A549 (cell line): Measurements from ENCODE around the gene MAPK4. TPM values are rescaled to one million over a fixed set of nuclear protein-coding genes. Genes with fewer than 3 reads are reported as not detected.

ENCODE experiments used
- ATAC-seq, 2 experiments: fragments of 200-7000 bp in 1 of 2; fragments of >200 bp in 1 of 2; cut with Nextera tagmentation in 1 of 2; cut with Tn5 transposase in 1 of 2; 3 replicates each; pipeline versions ENCODE4 v1.8.0 to v1.9.1; 2018 to 2020; ENCODE audit warnings: mild to moderate bottlenecking in 1 of 2, moderate library complexity in 1 of 2
- CTCF ChIA-PET: fragments of 300-600 bp; sonication (Branson Sonifier 250); formaldehyde crosslinking; extraction: SDS; loops from one replicate; lab custom pipeline; 2021; ENCODE audit warnings: antibody characterized with exemption, inconsistent platforms; lab: Yijun Ruan, JAX
- POLR2A ChIA-PET: fragments of 350-600 bp; formaldehyde crosslinking; extraction: SDS; loops from one replicate; lab custom pipeline; 2021; ENCODE audit warnings: antibody characterized with exemption, inconsistent platforms; lab: Yijun Ruan, JAX
- DNase-seq, 2 experiments: peaks; one replicate each; pipeline versions ENCODE4 v3.0.0 to v3.0.0-alpha.2; 2011 to 2016; ENCODE audit warnings: low read depth in 1 of 2, low spot score in 1 of 2
- FAIRE-seq: peaks from 2 replicates; lab custom pipeline; 2011; peaks lifted over from hg19 to GRCh38; lab: Jason Lieb, UNC
- H3K27ac ChIP-seq, 2 experiments: fragments of >200 bp; sonication (Bioruptor Twin); formaldehyde crosslinking; 3 replicates each; pipeline ENCODE4 v1.5.1; 2016 to 2017
- H3K4me1 ChIP-seq: fragments of >200 bp; sonication (Bioruptor Twin); formaldehyde crosslinking; 3 replicates; pipeline ENCODE4 v1.6.1; 2016
- H3K4me2 ChIP-seq: fragments of >200 bp; sonication (Bioruptor Twin); formaldehyde crosslinking; 3 replicates; pipeline ENCODE4 v1.6.1; 2016
- H3K4me3 ChIP-seq: fragments of >200 bp; sonication (Bioruptor Twin); formaldehyde crosslinking; 3 replicates; pipeline ENCODE4 v1.5.1; 2016
- H3K9me3 ChIP-seq: fragments of >200 bp; sonication (Bioruptor Twin); formaldehyde crosslinking; 3 replicates; pipeline ENCODE4 v1.6.1; 2016
- CHD2 ChIP-seq: fragments of 150-350 bp; IDR thresholded peaks from 2 replicates; pipeline ENCODE4 v1.6.1; 2014; ENCODE audit warnings: low read length; ENCODE audit not compliant: partially characterized antibody
- EHF ChIP-seq: fragments of 250-450 bp; sonication (Bioruptor Pico); IDR thresholded peaks from 2 replicates; pipeline ENCODE4 v1.5.0; 2020; ENCODE audit warnings: mild to moderate bottlenecking
- EP300 ChIP-seq, 2 experiments: fragments of >200 bp; sonication (Bioruptor Twin); formaldehyde crosslinking; IDR thresholded peaks; 2 replicates in 1 of 2; 3 replicates in 1 of 2; pipeline ENCODE4 v1.6.1; 2016 to 2017
- ESRRA ChIP-seq: fragments of 150-350 bp; IDR thresholded peaks from 2 replicates; pipeline ENCODE4 v1.6.1; 2014; ENCODE audit warnings: mild to moderate bottlenecking, low read length, borderline replicate concordance
- FOSB ChIP-seq: fragments of 250-450 bp; sonication (Bioruptor Pico); IDR thresholded peaks from 2 replicates; pipeline ENCODE4 v1.5.0; 2020; ENCODE audit warnings: mild to moderate bottlenecking, moderate library complexity
- FOSL2 ChIP-seq, 2 experiments: fragments of 450-650 bp in 1 of 2; fragments of >200 bp in 1 of 2; sonication (Bioruptor Twin) in 1 of 2; formaldehyde crosslinking; IDR thresholded peaks; 2 replicates each; pipeline versions ENCODE4 v1.5.0 to v1.6.1; 2016 to 2020; ENCODE audit warnings: mild to moderate bottlenecking in 1 of 2, moderate library complexity in 1 of 2
- FOXS1 ChIP-seq: fragments of 250-450 bp; sonication (Bioruptor Pico); IDR thresholded peaks from 2 replicates; pipeline ENCODE4 v1.5.0; 2020; ENCODE audit warnings: mild to moderate bottlenecking, moderate library complexity
- GATA3 ChIP-seq: IDR thresholded peaks from 2 replicates; pipeline ENCODE4 v1.6.1; 2012; ENCODE audit warnings: borderline replicate concordance
- HEYL ChIP-seq: fragments of 250-450 bp; sonication (Bioruptor Pico); IDR thresholded peaks from 2 replicates; pipeline ENCODE4 v1.8.0; 2021; ENCODE audit warnings: mild to moderate bottlenecking, moderate library complexity
- HOXB13 ChIP-seq: fragments of 250-450 bp; sonication (Bioruptor Pico); IDR thresholded peaks from 2 replicates; pipeline ENCODE4 v1.5.0; 2020; ENCODE audit warnings: low read depth, mild to moderate bottlenecking, moderate library complexity
- HOXB5 ChIP-seq: fragments of 250-450 bp; sonication (Bioruptor Pico); IDR thresholded peaks from 2 replicates; pipeline ENCODE4 v1.5.0; 2020; ENCODE audit warnings: mild to moderate bottlenecking, moderate library complexity
- JUNB ChIP-seq: fragments of >200 bp; sonication (Bioruptor Twin); formaldehyde crosslinking; IDR thresholded peaks from 2 replicates; pipeline ENCODE4 v1.6.1; 2016
- MAX ChIP-seq: IDR thresholded peaks from 2 replicates; pipeline ENCODE4 v1.6.1; 2012
- MAZ ChIP-seq: fragments of 150-350 bp; IDR thresholded peaks from 2 replicates; pipeline ENCODE4 v1.6.1; 2014; ENCODE audit warnings: antibody characterized with exemption, low read depth, low read length, borderline replicate concordance
- NFE2L2 ChIP-seq: fragments of 150-350 bp; conservative IDR thresholded peaks from 2 replicates; pipeline ENCODE4 v1.6.1; 2014; ENCODE audit warnings: low read length
- NR3C1 ChIP-seq: fragments of >200 bp; sonication (Bioruptor Twin); formaldehyde crosslinking; IDR thresholded peaks from 3 replicates; pipeline ENCODE4 v1.6.1; 2017
- PHF8 ChIP-seq: fragments of 200-600 bp; sonication (generic); IDR thresholded peaks from 2 replicates; pipeline ENCODE4 v1.6.1; 2016; ENCODE audit warnings: low read depth, mild to moderate bottlenecking, antibody characterized with exemption, moderate library complexity, borderline replicate concordance
- POLR2AphosphoS2 ChIP-seq: conservative IDR thresholded peaks from 2 replicates; pipeline ENCODE4 v1.6.1; 2012; ENCODE audit warnings: low read length, improper control_type of control experiment, inconsistent platforms
- RARB ChIP-seq: fragments of 250-450 bp; sonication (Bioruptor Pico); IDR thresholded peaks from 2 replicates; pipeline ENCODE4 v1.8.0; 2021; ENCODE audit warnings: mild to moderate bottlenecking, moderate library complexity
- RCOR1 ChIP-seq: fragments of 150-350 bp; IDR thresholded peaks from 2 replicates; pipeline ENCODE4 v1.6.1; 2014; ENCODE audit warnings: antibody characterized with exemption, low read length, low read depth
- RFX5 ChIP-seq: fragments of 450-650 bp; IDR thresholded peaks from 2 replicates; pipeline ENCODE4 v1.7.1; 2014; ENCODE audit warnings: antibody characterized with exemption, mild to moderate bottlenecking, moderate library complexity
- RNF2 ChIP-seq: fragments of 200-600 bp; sonication (generic); IDR thresholded peaks from 2 replicates; pipeline ENCODE4 v1.6.1; 2016; ENCODE audit warnings: low read depth, mild to moderate bottlenecking, antibody characterized with exemption, moderate library complexity, borderline replicate concordance
- SREBF2 ChIP-seq: fragments of 450-650 bp; IDR thresholded peaks from 2 replicates; pipeline ENCODE4 v1.6.1; 2014; ENCODE audit warnings: mild to moderate bottlenecking, moderate library complexity
- TP53 ChIP-seq: fragments of 250-450 bp; sonication (Bioruptor Pico); IDR thresholded peaks from 2 replicates; pipeline ENCODE4 v1.5.0; 2021; ENCODE audit warnings: mild to moderate bottlenecking, moderate library complexity
- USF2 ChIP-seq: fragments of 450-650 bp; IDR thresholded peaks from 2 replicates; pipeline ENCODE4 v1.6.1; 2014; ENCODE audit warnings: antibody characterized with exemption
- ZC3H11A ChIP-seq: fragments of 450-650 bp; IDR thresholded peaks from 2 replicates; pipeline ENCODE4 v1.6.1; 2014; ENCODE audit warnings: antibody characterized with exemption, mild to moderate bottlenecking
- WGBS: methylation state at CpG from one replicate; pipeline ENCODE4 v1.1.6; 2017; ENCODE audit errors: missing lambda C conversion rate; 5-methylcytosine and 5-hydroxymethylcytosine counted together
- polyA plus RNA-seq, 4 experiments: library from polyadenylated mRNA; depleted of rRNA in 3 of 4; stranded (reverse); fragments of >200 nt; fragmentation: RNase III in 1 of 4; extraction: RNeasy Plus Mini Kit Qiagen cat#74134 plus additional on column Dnase treatment in 1 of 4; gene quantifications; 2 replicates in 3 of 4; 3 replicates in 1 of 4; pipeline ENCODE4 v1.2.3, GENCODE V29; 2011 to 2017

MAPK4 gene
- polyA plus RNA-seq, 2 of the 4 experiments (the other 2 are of a cell fraction): 0.01 TPM; not detected in 1

DNA sequence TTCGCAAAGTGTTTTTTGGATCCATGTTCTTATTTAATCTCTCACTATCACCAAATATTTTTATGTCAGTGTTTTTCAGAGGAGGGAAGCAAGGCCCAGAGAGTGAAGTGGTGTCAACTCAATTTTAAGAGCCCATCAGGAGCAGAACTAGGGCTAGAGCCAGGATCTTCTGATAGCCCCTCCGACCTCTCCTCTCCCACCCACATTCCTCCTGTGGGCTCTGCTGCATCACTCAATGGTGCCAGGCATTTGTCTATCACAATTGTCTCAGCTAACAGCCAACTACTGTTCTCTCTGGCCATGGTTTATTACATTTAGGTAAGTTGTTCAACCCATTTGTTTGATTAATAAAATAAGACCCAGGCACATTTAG is 68.6 kb downstream of the MAPK4 start:
- TF ChIP-seq RFX5: no peak
- no peak for TF ChIP-seq NFE2L2
- TF ChIP-seq EHF: no peak
- no peak for TF ChIP-seq GATA3
- no peak for TF ChIP-seq HOXB5 (CRISPR knock-in tag)
- no peak for TF ChIP-seq JUNB
- TF ChIP-seq TP53: no peak
- TF ChIP-seq SREBF2: no peak
- TF ChIP-seq PHF8: no peak
- no peak for TF ChIP-seq CHD2
- TF ChIP-seq ESRRA: no peak
- no peak for TF ChIP-seq RARB (CRISPR knock-in tag)
- no peak for TF ChIP-seq FOSB (CRISPR knock-in tag)
- TF ChIP-seq EP300 (IDR thresholded peaks at IDR 0.05): no peak
- no peak for DNase-seq
- no peak for FAIRE-seq
- no peak overlapping the region for H3K4me2 ChIP-seq
- H3K4me1 ChIP-seq: peaks cover 5% of the 10 kb centered on the region; the same call in 1 of the 3 replicates
- CTCF ChIA-PET: no interaction called here
- POLR2A ChIA-PET: no interaction called here
- no peaks in the 10 kb centered on the region for H3K9me3 ChIP-seq
- ATAC-seq: no peak
- H3K4me3 ChIP-seq: no peak overlapping the region
- no peak overlapping the region for H3K27ac ChIP-seq
- 71% methylated on average over 2 of the region's 2 CpGs for WGBS

DNA sequence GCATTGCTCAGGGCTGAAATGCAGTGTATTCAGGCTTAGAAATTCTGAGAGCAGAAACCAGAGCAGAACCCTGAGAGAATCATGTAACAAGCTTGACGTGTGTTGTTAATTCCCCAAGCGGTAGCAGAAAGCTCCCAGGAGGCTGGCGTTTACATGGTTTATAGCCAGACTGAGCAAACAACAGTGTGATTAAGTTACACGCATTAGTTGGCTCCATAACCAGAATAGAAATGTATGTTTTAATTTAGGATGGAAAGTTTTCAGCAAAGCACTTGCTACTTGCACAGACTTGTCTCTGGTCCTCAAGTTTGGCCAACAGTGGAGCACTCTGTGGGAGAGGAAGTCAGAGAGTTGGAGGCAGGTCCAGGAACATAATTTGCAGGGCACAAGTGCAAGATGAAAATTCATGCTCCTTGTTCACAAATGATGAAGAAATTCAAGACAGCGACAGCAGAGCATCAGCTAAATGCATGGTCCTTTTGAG is 69.3 kb downstream of the MAPK4 start:
- DNase-seq (no peak), FAIRE-seq (no peak), ATAC-seq (no peak)
- CTCF ChIA-PET: interaction anchor here (0.9 kb wide), 1 partner anchor 16 kb away, joined by 3 read pairs; no protein-coding TSS in a partner anchor
- H3K9me3 ChIP-seq: no peaks in the 10 kb centered on the region
- POLR2A ChIA-PET: no interaction called here
- H3K27ac ChIP-seq: no peak overlapping the region
- H3K4me3 ChIP-seq: no peak overlapping the region
- H3K4me1 ChIP-seq: peaks cover 5% of the 10 kb centered on the region; the same call in 1 of the 3 replicates
- TF ChIP-seq FOSL2 (IDR thresholded peaks at IDR 0.05): no peak
- TF ChIP-seq FOSL2 (CRISPR knock-in tag; IDR thresholded peaks at IDR 0.05): no peak
- TF ChIP-seq FOXS1 (CRISPR knock-in tag): no peak
- no peak for TF ChIP-seq MAZ
- no peak for TF ChIP-seq USF2
- no peak for TF ChIP-seq RFX5
- TF ChIP-seq TP53: no peak
- TF ChIP-seq NR3C1: no peak
- no peak for TF ChIP-seq HEYL (CRISPR knock-in tag)
- TF ChIP-seq HOXB13 (CRISPR knock-in tag): no peak
- 82% methylated on average over 5 of the region's 5 CpGs for WGBS
- no peak overlapping the region for H3K4me2 ChIP-seq

DNA sequence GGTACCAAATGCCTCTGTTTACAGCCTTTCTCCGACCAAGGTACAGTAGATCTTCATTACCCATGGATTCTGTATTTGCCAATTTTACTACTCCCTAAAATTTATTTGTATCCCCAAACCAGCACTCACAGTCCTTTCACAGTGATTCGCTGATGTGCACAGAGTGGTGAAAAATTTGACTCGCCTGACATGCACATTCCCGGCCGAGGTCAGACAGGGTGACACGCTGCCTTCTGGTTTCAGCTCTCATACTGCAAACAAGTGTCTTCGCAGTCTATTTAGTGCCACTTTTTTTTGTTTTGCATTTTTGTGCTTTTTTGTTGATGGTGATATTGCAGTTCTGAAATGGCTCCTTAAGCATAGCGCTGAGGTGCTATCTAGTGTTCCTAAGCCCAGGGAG is 71.0 kb downstream of the MAPK4 start:
- ChIA-PET CTCF (no interaction called here), POLR2A (no interaction called here)
- H3K4me2 ChIP-seq: no peak overlapping the region
- H3K27ac ChIP-seq: no peak overlapping the region
- FAIRE-seq (no peak), ATAC-seq (no peak), DNase-seq (no peak)
- no peak overlapping the region for H3K4me3 ChIP-seq
- H3K9me3 ChIP-seq: no peaks in the 10 kb centered on the region
- WGBS: 60% methylated on average over 8 of the region's 8 CpGs
- TF ChIP-seq MAZ (no peak), ZC3H11A (no peak), POLR2AphosphoS2 (no peak), RNF2 (no peak), HEYL (CRISPR knock-in tag) (no peak), MAX (no peak), RCOR1 (no peak), TP53 (no peak), RFX5 (no peak)
- H3K4me1 ChIP-seq: peaks cover 5% of the 10 kb centered on the region; the same call in 1 of the 3 replicates
